HepG2 (cell line): Measurements from ENCODE around the gene DSG2. TPM values are rescaled to one million over a fixed set of nuclear protein-coding genes. Genes with fewer than 3 reads are reported as not detected.

Experiments
- KLF16 ChIP-seq, 2 experiments: sonication (generic) in 1 of 2; formaldehyde crosslinking in 1 of 2; IDR thresholded peaks; 2 replicates each; pipeline versions ENCODE4 v1.6.1 to v1.8.0; 2016 to 2023; ENCODE audit warnings: missing genetic modification reagents in 2 of 2, missing compliant biosample characterization in 1 of 2
- KMT2B ChIP-seq: IDR thresholded peaks from 2 replicates; pipeline ENCODE4 v1.6.1; 2016; ENCODE audit warnings: missing genetic modification reagents, missing compliant biosample characterization
- MAFK ChIP-seq, 2 experiments: IDR thresholded peaks in 1 of 2; conservative IDR thresholded peaks in 1 of 2; 2 replicates each; pipeline ENCODE4 v1.6.1; 2011; ENCODE audit warnings: improper control_type of control experiment in 2 of 2, low read length in 2 of 2
- NR2C2 ChIP-seq: sonication (generic); formaldehyde crosslinking; IDR thresholded peaks from 2 replicates; pipeline ENCODE4 v1.4.0; 2020; ENCODE audit warnings: missing genetic modification reagents, mild to moderate bottlenecking, moderate library complexity, borderline replicate concordance
- RFX1 ChIP-seq: fragments of 450-650 bp; IDR thresholded peaks from 2 replicates; pipeline ENCODE4 v1.6.1; 2017
- RFX3 ChIP-seq: IDR thresholded peaks from 2 replicates; pipeline ENCODE4 v1.6.1; 2016; ENCODE audit warnings: missing biosample characterization, missing genetic modification reagents
- SNRNP70 ChIP-seq: fragments of 200-400 bp; formaldehyde crosslinking; IDR thresholded peaks from 2 replicates; pipeline ENCODE4 v1.6.1; 2017; ENCODE audit warnings: mild to moderate bottlenecking, low read depth, low read length, moderate library complexity
- ZFP62 ChIP-seq: sonication (generic); formaldehyde crosslinking; IDR thresholded peaks from 2 replicates; pipeline ENCODE4 v1.4.0; 2020; ENCODE audit warnings: missing genetic modification reagents
- ZNF615 ChIP-seq: sonication (generic); formaldehyde crosslinking; IDR thresholded peaks from 2 replicates; pipeline ENCODE4 v1.5.0; 2020; ENCODE audit warnings: mild to moderate bottlenecking, missing genetic modification reagents, borderline replicate concordance
- polyA plus RNA-seq, 8 experiments: library from polyadenylated mRNA; depleted of rRNA in 3 of 8; stranded (reverse) in 7 of 8; unstranded in 1 of 8; fragments of >200 nt; fragmentation: Illumina TruSeq in 4 of 8; extraction: Trizol in 4 of 8; gene quantifications; 2 replicates each; pipeline versions ENCODE4 v1.2.1 to v1.2.3, GENCODE V29; 2011 to 2016; ENCODE audit warnings: low read depth in 4 of 8, missing spikeins in 1 of 8, mixed read lengths in 1 of 8; ENCODE audit not compliant: insufficient read depth in 1 of 8
- total RNA-seq, 5 experiments: library from RNA; depleted of rRNA; stranded (reverse); fragments of >200 nt; fragmentation: Illumina TruSeq; extraction: Trizol; gene quantifications; 2 replicates each; pipeline ENCODE4 v1.2.3, GENCODE V29; 2016; ENCODE audit warnings: low read depth in 1 of 5
- TF ChIP-seq, protein P1 (sequence below): sonication (generic); formaldehyde crosslinking; IDR thresholded peaks from 2 replicates; pipeline ENCODE4 v1.8.0; 2022; ENCODE audit warnings: missing genetic modification reagents, mild to moderate bottlenecking, inconsistent platforms, borderline replicate concordance
- TF ChIP-seq, protein P2 (sequence below): sonication (generic); formaldehyde crosslinking; IDR thresholded peaks from 2 replicates; pipeline ENCODE4 v1.4.0; 2020; ENCODE audit warnings: missing genetic modification reagents, borderline replicate concordance

The DSG2 gene
- total and polyA plus RNA-seq, 2 of the 13 experiments (the other 11 are each of a cell fraction or from before 2014, with no cell fraction given) = 23.3 to 66.7 TPM

DNA sequence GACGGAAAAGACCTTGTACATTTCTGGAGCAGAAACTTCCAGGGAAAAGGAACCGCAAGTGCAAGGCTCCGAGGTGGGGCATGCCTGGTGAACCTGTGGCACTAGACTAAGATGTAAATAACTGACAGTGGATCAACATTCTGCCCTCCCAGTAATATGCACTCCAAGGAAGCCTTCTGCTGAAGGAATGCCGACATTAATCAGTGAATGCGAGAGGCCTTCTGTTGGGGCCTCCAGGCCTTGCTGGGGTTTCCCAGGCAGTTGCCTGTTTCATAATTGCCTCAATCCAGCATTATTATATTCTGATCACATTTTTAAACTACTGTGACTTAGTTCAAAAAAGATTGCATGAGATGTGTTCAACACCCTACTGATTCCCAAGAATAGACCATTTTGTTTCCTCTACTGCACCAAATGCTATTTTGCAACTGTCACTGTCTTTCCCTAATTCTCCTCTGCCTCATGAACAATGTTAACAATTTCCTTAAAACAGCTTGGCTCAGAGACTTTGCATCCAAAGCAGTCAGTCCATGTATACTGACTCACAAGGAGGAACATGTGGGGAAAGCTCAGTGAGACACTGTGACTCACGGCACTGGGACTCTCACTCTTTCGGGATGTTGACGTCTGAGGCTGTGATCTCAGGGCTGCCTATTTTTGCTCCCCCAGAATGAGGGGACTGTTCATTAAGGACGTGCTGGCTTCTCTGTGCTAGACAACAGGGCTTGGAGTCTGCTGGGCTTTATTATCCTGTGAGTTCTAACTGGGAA lies 10.5 kb upstream of the DSG2 start (continued):
- TF ChIP-seq, protein P1, sequence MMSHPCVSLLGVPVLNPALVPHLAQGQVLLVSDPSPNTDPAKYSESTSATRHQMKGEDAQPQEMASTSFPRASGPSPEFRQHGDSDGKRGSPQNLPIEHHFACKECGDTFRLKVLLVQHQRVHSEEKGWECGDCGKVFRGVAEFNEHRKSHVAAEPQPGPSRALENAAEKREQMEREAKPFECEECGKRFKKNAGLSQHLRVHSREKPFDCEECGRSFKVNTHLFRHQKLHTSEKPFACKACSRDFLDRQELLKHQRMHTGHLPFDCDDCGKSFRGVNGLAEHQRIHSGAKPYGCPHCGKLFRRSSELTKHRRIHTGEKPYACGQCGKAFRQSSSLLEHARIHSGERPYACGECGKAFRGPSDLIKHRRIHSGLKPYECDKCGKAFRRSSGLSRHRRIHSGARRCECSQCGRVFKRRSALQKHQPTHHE (CRISPR knock-in tag) = no peak
- TF ChIP-seq ZFP62 (no peak), ZNF615 (no peak), KLF16 (CRISPR knock-in tag; IDR thresholded peaks at IDR 0.05) (no peak), SNRNP70 (no peak), MAFK (conservative IDR thresholded peaks at IDR 0.05 in 1 of 2, IDR thresholded peaks at IDR 0.05 in 1 of 2; ENCODE audit: low read length in 2 of 2) (no peak), RFX3 (CRISPR knock-in tag) (no peak), NR2C2 (CRISPR knock-in tag) (no peak), KMT2B (CRISPR knock-in tag) (no peak), RFX1 (no peak)
- TF ChIP-seq, protein P2, sequence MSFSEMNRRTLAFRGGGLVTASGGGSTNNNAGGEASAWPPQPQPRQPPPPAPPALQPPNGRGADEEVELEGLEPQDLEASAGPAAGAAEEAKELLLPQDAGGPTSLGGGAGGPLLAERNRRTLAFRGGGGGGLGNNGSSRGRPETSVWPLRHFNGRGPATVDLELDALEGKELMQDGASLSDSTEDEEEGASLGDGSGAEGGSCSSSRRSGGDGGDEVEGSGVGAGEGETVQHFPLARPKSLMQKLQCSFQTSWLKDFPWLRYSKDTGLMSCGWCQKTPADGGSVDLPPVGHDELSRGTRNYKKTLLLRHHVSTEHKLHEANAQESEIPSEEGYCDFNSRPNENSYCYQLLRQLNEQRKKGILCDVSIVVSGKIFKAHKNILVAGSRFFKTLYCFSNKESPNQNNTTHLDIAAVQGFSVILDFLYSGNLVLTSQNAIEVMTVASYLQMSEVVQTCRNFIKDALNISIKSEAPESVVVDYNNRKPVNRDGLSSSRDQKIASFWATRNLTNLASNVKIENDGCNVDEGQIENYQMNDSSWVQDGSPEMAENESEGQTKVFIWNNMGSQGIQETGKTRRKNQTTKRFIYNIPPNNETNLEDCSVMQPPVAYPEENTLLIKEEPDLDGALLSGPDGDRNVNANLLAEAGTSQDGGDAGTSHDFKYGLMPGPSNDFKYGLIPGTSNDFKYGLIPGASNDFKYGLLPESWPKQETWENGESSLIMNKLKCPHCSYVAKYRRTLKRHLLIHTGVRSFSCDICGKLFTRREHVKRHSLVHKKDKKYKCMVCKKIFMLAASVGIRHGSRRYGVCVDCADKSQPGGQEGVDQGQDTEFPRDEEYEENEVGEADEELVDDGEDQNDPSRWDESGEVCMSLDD (CRISPR knock-in tag) = no peak
